ENCODE results near the gene BUB1. TPM values are rescaled to one million over a fixed set of nuclear protein-coding genes. Genes with fewer than 3 reads are reported as not detected.
"Not testable (repeated sequence)": the region's sequence is repeated elsewhere in the genome, so short reads cannot be mapped to it uniquely, and the experiment has no call there.

Gene BUB1
- 0.82 TPM for total RNA-seq
- long read RNA-seq: 0 reads

DNA sequence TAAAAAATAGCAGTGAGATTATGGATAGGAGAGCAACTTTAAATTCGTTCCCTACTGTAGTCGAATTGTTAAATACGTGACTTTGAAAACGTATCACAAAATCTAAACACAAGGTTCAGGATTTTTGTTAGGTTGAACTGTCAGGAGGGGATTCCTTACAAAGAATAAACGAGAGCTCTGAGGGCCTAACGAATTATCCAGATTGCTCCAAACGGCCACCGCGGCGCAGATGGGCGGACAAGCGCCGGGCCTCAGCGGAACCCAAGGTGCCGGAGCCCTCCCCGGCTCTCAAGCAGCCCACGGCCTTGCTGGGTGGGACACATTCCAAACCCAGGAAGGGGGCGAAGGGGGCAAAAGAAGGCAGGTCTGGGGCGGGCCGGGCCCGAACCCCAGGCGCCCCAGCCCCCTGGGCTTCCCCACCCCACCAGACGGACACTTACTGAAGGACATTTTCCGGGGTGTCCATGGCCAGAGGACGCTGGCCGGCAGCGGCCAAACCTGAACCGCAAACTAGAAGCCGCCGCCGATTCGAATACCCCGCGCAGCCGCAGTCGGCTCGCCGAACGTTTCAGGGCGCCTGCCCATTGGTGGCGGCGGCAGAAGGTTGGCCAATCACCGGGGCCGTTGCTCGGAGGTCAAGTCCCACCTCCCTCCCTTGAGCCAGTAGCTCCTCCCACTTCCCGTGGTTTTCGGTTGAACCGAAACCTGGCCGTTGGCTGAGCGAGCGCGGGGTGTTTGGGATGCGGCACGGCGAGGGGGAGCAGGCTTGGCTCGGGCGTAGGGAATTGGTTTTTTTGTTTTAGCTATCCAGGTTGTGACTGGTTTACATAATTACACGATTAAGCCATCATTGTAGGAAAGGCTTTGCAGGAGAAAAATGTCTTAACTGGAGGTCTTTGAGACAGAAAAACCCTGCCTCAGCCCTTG, at the start of gene BUB1:
TSS of gene BUB1 (minus strand) at position 534 of the 927 bp plus-strand sequence. CDS start at position 466, 68 bp downstream.
- ATAC-seq: peak; percentile 100
- intact Hi-C loops (cut with micrococcal nuclease): no loop called here
- DNase-seq: peak; percentile 98

DNA sequence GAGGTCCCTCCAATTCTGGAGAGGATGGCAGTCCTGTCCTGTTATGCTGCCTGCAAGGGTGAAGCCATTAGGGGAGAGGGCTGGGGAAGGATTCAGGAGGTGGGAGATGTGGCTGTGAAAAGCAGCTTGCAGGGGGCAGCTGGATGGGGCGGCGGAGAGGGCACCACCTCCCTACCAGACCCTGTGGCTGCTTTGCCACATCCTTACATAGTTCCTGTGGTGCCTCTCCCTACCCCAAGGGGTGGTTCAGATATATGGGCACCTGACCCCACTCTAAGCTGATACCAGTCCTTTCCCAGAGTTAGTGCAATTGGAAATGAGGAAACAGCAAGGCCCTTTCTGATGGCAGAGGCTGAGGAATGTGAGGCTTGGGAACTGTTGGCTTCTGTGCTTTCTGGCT, 48.4 kb upstream of the BUB1 start:
- intact Hi-C loops (cut with micrococcal nuclease): no loop called here
- ATAC-seq (no peak), DNase-seq (no peak)

DNA sequence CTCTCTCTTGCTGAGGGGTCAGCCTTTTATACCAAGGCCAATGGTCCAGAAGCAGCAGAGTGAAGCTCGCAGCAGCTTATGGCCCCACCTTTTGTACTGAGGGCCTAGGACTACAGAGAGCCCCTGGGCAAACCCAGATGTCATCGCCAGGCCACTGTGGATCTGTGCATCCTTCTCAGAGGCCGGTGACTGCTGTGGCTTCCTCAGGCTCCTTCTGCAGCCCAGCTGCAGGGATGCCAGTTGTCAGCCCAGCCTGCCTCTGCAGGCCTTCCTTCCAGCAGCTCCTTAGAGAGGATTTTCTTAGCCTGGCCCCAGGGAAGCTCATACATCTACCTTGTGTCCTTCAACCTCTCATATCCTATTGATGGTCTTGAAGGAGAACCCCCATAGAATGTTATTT, 48.0 kb upstream of the BUB1 start:
- intact Hi-C loops (cut with micrococcal nuclease): no loop called here
- no peak for DNase-seq
- no peak for ATAC-seq

DNA sequence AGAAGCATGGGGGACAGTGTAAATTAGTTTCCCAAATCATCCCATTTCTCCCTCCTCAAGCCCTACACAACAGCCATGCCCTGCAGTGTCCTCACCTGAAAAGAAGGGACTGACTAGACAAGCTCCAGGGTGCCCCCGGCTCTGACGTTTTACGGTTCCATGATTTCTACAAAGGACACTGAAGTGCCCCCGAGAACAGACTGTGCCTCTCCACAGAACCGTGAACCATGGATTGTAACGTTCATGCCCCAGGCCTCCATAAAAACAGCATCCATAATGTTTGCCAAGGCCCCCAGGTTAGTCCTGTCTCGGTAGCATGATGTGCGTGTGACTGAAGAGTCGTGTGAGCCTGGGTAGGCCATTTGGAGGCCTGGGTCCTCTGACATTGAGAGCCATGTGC, 47.5 kb upstream of the BUB1 start:
- no peak for ATAC-seq
- DNase-seq: no peak
- intact Hi-C loops (cut with micrococcal nuclease): no loop called here

DNA sequence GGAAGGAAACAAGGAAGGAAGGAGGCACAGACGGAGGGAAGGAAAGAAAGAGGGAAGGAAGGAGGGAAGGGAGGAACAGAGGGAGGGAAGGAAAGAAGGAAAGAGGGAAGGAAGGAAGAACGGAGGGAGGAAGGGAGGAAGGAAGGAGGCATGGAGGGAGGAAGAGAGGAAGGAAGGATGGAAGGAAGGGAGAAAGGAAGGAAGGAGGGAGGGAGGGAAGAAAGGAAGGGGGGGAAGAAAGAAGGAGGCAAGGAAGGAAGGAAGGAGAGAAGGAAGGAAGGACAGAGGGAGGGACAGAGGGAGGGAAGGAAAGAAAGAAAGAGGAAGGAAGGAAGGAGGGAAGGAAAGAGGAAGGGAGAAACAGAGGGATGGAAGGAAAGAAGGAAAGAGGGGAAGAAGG, 47.0 kb upstream of the BUB1 start:
- ATAC-seq: no peak
- no peak for DNase-seq
- intact Hi-C loops (cut with micrococcal nuclease): no loop called here

DNA sequence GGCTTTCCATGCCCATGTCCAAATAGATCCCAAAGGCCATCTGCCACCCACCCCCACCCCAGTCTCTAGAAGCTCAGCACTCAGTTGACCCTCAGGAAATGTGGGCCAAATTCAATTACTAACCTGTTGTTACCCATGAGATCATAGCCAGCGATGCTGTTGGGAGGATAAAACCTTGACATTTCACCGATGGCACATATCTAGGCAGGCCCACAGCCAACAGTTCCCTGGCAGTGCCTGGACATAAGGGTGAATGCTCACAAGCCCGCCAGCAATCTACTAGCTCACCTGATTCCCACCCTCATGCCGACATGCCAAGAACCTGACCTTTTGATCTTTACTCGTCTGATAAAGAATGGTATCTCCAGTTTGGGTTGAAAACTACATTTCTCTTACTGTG, 42.7 kb upstream of the BUB1 start:
- DNase-seq (peak; percentile 44), ATAC-seq (peak; percentile 77)
- intact Hi-C loops (cut with micrococcal nuclease): no loop called here

DNA sequence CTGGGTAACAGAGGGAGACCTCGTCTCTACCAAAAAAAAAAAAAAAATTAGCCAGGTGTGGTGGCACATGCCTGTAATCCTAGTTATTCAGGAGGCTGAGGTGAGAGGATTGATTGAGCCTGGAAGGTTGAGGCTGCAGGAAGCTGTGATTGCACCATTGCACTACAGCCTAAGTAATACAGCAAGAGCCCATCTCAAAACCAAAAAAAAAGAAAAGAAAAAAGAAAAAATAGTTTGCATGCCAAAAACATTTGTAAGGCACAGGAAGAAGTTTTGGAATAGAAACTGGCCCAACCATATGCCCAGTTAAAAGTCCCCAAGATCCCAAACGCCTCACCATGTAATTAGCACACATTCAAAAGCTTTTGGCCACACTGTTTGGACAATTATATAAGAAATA, 41.1 kb upstream of the BUB1 start:
- no peak for ATAC-seq
- intact Hi-C loops (cut with micrococcal nuclease): no loop called here
- DNase-seq: no peak

DNA sequence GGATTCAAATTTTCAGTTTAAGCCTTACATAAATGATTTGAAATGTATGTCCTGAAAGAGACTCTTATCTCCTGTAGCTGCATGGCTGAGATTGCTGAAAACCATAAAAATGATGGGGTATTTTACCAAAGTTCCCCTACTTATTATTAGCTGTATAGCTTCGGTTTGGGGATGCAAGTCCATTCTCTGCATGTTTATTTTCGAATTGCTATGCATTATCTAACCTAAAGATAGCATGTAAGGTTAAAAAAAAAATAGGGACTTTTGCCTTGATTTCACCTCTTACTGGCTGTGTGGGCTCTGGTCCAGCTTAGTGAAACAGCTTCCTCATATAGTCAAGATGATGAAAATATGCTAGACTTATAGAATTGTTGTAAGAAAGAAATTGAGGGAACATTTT, 40.5 kb upstream of the BUB1 start:
- no peak for ATAC-seq
- intact Hi-C loops (cut with micrococcal nuclease): no loop called here
- no peak for DNase-seq

DNA sequence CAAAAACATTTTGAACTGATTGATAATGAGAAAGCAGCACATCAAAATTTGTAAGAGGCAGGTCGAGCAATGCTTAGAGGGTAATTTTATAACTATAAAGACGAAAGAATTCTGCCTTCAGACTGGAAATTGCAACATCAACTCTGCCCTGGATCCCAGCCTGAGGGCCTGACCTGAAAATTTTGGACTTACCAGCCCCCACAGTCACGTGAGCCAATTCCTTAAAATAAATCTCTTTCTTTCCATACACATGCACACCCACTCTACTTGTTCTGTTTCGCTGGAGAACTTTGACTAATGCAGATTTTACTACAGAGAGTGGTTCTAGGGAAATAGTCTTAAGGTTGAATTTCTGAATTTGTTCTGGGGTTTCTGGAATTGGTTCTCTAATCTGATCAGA, 39.9 kb upstream of the BUB1 start:
- intact Hi-C loops (cut with micrococcal nuclease): no loop called here
- no peak for DNase-seq
- peak; percentile 80 for ATAC-seq

DNA sequence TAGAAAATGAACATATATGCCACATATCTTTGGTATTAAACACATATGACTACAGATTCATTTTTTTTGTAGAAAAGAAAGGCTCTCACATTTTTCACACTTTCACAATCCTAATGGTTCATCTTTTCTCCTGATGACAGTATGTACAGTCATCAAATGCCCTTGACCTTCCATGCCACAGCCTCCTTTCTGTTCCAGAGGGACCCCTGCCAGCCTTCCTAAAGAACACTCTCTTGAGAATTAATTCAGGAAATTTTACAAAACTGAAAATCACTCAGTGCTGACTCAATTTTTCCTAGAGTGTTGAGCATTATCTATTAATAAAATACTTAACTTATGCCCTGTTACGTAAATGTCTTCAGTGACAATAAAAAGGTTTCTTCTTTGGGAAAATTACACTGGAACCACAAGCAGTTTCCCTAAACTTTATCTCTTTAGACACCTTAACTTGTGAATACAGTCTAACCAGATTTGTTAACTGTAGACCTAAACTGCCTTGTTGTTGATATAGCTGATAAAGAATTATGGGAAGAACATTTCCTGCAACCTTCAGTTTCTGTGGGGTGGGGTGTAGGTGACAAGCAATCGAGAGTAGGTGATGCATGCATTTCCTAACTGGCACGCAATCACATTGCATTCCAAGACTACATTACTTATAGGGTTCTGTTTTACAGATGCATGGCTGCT, 39.2 kb upstream of the BUB1 start:
- ATAC-seq: no peak
- intact Hi-C loops (cut with micrococcal nuclease): no loop called here
- DNase-seq: no peak

DNA sequence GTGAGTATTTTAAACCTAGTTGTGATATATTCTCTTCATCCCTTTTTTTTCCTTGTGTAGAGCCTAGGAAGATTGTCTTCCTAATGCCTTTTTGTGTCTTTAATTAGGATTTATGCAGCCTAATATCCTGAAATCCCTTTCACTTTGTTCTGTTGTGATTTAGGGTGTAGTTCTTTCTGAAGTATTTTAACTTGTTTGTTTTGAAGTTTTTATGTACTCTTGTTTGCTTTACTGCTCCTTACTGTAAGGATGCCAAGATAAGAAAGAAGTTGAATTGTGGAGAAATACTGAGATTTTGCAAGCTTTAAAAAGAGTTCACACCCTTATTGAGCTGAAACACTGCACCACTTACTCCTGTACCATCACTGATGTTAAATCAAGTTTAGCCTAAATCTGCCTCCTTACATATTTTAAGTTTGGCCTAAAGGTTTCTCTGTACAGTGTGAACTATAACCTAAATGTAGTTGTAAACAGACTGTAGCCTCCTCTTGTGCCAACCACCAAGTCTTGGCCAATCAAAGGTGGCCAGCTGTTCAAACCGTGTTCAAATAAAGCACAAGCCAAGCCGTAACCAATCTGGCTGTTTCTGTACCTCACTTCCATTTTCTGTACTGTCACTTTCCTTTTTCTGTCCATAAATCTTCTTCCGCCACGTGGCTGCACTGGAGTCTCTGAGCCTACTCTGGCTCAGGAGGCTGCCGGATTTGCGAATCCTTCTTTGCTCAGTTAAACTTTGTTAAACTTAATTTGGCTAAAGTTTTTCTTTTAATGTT, 36.8 kb upstream of the BUB1 start:
- ATAC-seq: no peak
- intact Hi-C loops (cut with micrococcal nuclease): no loop called here
- DNase-seq: no peak

DNA sequence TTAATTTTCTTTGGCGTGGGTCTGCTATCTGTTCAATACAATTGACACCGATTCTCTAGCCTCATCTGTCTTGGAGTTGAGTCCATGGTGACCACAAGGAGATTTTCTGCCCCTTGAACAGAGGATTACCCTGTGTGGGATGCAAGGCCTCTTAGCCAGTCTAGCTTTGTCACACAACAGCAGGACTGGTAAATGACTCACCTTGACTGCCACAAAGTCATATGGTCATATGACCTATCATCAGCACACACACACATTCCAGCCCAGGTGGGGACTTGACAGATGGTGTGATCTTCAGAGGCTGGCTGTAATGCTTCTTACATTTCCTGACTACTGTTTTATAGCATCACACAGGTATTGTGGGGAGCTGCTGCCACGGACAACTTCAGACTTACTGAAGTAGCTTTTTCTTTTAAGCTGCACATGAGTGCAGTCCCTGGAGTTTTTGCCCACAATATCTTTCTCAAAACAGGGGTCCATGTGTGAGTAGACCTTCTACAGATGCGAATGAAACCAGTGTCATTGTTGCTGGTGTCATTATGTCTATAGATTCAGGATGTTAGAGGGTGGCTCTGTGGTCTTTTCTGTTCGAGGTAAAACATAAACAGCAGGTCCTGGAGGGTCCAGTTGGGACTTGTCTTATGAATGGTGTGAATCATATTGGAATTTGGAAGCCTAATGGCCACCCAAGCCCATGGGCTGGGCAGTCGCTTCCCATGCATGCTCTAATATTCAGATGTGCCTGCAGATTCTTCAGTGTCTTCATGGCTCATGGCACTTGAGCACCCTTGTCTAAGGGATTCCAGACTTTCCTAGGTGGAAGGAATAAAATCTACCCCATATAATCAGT, 35.9 kb upstream of the BUB1 start:
- ATAC-seq (no peak), DNase-seq (no peak)
- intact Hi-C loops (cut with micrococcal nuclease): no loop called here

DNA sequence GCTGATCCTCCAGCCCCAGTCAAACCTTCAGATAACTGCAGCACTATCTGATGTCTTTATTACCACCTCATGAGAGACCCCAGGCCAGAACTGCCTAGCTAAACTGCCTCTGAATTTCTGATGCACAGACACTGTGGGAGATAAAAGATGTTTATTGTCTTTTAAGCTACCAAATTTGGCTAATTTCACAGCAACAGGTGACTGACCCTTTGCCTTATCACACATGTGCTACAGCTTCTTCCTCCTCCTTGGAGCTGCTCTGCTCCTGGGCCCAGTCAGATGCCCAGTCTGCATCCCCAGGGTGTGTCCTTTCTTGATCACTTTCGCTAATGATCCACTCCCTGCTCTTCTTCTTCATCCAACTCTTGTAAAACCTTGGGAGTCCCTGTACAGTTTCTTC, 34.9 kb upstream of the BUB1 start:
- intact Hi-C loops (cut with micrococcal nuclease): no loop called here
- ATAC-seq: no peak
- DNase-seq: no peak

DNA sequence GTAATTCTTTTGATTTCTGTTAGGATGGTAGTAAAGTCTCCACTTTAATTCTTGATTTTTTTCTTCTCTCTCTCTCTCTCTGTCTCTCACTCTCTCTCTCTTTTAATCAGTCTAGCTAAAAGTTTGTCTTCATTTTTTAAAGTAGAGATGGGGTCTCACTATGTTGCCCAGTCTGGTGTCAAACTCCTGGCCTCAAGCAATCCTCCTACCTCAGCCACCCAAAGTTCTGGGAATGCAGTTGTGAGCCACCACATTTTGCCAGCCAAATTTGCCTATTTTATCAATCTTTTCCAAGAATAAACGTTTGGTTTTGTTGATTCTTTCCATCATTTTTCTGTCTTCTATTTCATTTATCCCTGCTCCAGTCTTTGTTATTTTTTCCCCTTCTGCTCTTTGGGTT, 30.6 kb upstream of the BUB1 start:
- DNase-seq (no peak), ATAC-seq (no peak)
- intact Hi-C loops (cut with micrococcal nuclease): no loop called here

DNA sequence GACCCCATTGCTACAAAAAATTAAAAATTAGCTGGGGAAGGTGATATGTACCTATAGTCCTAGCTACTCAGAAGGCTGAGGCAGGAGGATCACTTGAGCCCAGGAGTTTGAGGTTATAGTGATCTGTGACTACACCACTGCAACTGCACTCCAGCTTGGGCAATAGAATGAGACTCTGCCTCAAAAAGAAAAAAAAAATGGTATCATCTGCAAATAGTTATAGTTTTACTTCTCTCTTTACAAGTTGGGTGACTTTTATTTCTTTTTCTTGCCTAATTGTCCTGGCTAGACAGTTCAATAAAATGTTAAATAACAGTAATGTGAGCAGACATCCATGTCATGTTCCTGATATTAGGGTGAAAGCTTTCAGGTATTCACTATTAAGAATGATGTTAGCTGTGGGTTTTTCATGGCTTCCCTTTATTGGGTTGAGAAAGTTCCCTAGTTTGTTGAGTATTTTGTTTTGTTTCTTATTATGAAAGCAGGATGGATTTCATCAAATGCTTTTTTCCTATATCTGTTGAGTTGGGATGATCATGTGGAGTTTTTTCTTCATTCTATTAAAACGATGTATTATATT, 29.6 kb upstream of the BUB1 start:
- ATAC-seq: no peak
- no peak for DNase-seq
- intact Hi-C loops (cut with micrococcal nuclease): no loop called here

DNA sequence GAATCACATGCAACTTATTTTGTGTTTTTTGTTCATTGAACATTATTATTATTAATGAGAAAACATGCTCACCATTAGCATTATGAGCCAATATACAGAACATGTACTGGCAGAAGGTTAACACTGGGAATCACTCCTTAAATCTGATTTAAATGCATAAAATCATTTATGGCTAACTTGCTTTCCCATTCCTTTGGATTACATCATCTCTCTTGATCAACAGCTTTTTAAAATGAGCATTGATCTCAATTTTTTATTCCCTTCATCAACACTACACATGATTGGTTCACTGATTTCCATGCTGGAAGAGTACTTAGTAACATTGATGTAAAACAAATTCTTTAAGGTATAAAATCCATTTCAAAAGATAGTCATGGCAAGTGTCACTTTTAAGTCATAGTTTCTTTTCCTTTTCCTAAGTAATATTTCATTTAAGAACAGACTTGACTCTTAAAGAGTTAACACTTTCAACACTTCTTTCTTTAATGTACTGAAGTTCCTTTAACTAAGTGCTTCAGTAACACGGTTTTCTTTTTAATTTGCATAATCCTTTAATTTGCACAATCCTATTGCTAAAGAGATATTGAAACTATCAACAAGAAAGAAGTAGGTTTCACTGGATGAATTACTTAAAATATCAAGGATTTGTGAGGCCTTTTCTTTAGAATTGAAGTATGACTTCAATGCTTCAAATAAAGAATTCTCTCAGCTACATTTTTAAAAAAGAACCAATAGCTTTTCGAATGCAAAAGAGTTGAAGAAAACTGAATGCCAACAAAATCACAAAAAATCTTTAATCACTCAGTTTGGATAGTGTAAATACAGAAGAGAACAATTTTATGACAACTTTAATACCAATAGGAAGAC, 24.9 kb upstream of the BUB1 start:
- intact Hi-C loops (cut with micrococcal nuclease): no loop called here
- DNase-seq (no peak), ATAC-seq (no peak)

DNA sequence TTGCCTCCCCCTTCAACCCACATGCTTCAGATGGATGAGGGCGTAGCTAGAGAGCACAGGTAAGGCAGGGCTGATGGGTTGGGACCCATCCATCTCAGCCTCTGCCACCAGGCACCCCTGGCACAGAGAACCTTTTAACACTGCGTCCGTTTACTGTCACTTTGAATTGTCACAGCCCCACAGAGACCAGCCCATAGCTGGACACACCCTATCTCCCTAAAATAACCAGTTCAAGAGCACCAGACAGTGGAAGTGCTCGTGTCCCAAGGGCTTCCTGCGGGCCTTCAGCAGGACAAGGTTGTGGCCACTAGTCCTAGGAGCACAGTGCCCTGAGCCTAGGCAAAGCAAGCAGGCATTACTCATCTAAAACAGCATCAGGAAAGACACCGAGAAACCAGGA, 20.4 kb upstream of the BUB1 start:
- DNase-seq; intact Hi-C loops (cut with micrococcal nuclease); ATAC-seq: not testable (repeated sequence)

All from left ventricle myocardium superior (tissue), 1 donor.